ENCODE measurements around the gene FAM47E. TPM values are rescaled to one million over a fixed set of nuclear protein-coding genes. Genes with fewer than 3 reads are reported as not detected.

FAM47E gene
- total and polyA plus RNA-seq, 9 of the 15 experiments (the other 6 are each of a cell fraction or from before 2014, with no cell fraction given): 3.7 to 15.6 (median 6.4) TPM

DNA sequence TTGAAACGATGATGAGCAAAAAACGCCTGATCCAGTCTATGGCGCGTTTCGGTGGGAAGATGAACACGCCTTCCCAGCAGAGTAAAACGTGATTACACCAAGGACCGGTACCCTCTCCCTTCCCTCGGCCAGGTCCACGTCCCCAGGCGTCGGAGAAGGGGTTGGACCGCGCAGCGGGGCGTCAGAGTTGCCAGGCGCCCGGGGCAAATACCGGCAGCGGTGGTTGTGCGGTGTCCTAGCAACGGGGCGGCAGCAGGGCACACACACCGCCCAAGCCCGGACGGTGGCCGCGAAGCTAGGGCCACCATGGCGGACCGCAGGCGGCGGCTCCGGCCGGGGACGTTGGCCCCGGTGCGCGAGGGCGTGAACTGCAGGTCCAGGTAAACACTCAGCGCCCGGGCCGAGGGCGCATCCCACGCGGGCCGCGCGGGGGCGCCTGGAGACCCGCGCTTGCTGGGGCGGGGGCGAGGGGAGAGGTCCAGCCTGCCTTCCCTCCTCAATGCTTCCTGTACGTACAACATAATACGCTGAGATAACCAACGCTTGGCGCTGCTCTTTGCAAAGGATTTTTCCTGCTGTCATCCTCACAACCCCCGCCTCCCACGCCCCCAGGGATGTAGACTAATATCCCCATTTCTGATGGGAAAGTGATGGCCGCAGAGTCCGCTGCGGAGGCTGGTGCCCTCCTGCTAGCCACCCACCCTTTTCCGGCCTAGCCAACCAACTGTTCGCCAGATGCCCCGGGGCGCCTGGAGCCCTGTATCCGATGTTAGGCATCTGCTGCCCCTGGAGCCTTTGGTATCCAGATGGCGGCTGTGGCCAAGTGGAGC lies at the start of gene FAM47E (continued):
- TF ChIP-seq, protein P1, sequence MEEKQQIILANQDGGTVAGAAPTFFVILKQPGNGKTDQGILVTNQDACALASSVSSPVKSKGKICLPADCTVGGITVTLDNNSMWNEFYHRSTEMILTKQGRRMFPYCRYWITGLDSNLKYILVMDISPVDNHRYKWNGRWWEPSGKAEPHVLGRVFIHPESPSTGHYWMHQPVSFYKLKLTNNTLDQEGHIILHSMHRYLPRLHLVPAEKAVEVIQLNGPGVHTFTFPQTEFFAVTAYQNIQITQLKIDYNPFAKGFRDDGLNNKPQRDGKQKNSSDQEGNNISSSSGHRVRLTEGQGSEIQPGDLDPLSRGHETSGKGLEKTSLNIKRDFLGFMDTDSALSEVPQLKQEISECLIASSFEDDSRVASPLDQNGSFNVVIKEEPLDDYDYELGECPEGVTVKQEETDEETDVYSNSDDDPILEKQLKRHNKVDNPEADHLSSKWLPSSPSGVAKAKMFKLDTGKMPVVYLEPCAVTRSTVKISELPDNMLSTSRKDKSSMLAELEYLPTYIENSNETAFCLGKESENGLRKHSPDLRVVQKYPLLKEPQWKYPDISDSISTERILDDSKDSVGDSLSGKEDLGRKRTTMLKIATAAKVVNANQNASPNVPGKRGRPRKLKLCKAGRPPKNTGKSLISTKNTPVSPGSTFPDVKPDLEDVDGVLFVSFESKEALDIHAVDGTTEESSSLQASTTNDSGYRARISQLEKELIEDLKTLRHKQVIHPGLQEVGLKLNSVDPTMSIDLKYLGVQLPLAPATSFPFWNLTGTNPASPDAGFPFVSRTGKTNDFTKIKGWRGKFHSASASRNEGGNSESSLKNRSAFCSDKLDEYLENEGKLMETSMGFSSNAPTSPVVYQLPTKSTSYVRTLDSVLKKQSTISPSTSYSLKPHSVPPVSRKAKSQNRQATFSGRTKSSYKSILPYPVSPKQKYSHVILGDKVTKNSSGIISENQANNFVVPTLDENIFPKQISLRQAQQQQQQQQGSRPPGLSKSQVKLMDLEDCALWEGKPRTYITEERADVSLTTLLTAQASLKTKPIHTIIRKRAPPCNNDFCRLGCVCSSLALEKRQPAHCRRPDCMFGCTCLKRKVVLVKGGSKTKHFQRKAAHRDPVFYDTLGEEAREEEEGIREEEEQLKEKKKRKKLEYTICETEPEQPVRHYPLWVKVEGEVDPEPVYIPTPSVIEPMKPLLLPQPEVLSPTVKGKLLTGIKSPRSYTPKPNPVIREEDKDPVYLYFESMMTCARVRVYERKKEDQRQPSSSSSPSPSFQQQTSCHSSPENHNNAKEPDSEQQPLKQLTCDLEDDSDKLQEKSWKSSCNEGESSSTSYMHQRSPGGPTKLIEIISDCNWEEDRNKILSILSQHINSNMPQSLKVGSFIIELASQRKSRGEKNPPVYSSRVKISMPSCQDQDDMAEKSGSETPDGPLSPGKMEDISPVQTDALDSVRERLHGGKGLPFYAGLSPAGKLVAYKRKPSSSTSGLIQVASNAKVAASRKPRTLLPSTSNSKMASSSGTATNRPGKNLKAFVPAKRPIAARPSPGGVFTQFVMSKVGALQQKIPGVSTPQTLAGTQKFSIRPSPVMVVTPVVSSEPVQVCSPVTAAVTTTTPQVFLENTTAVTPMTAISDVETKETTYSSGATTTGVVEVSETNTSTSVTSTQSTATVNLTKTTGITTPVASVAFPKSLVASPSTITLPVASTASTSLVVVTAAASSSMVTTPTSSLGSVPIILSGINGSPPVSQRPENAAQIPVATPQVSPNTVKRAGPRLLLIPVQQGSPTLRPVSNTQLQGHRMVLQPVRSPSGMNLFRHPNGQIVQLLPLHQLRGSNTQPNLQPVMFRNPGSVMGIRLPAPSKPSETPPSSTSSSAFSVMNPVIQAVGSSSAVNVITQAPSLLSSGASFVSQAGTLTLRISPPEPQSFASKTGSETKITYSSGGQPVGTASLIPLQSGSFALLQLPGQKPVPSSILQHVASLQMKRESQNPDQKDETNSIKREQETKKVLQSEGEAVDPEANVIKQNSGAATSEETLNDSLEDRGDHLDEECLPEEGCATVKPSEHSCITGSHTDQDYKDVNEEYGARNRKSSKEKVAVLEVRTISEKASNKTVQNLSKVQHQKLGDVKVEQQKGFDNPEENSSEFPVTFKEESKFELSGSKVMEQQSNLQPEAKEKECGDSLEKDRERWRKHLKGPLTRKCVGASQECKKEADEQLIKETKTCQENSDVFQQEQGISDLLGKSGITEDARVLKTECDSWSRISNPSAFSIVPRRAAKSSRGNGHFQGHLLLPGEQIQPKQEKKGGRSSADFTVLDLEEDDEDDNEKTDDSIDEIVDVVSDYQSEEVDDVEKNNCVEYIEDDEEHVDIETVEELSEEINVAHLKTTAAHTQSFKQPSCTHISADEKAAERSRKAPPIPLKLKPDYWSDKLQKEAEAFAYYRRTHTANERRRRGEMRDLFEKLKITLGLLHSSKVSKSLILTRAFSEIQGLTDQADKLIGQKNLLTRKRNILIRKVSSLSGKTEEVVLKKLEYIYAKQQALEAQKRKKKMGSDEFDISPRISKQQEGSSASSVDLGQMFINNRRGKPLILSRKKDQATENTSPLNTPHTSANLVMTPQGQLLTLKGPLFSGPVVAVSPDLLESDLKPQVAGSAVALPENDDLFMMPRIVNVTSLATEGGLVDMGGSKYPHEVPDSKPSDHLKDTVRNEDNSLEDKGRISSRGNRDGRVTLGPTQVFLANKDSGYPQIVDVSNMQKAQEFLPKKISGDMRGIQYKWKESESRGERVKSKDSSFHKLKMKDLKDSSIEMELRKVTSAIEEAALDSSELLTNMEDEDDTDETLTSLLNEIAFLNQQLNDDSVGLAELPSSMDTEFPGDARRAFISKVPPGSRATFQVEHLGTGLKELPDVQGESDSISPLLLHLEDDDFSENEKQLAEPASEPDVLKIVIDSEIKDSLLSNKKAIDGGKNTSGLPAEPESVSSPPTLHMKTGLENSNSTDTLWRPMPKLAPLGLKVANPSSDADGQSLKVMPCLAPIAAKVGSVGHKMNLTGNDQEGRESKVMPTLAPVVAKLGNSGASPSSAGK (IDR thresholded peaks at IDR 0.05): peak; percentile 66; the same call in 1 of the 2 replicates
- TF ChIP-seq NRF1 (conservative IDR thresholded peaks at IDR 0.05 in 1 of 2, IDR thresholded peaks at IDR 0.05 in 1 of 2) (0 out of 4 replicates have a peak, but pooled peaks of 1 of the 2 experiments have one; percentile 18), SETDB1 (IDR thresholded peaks at IDR 0.05; ENCODE audit: low read length) (no peak), NKRF (IDR thresholded peaks at IDR 0.05; ENCODE audit: borderline replicate concordance) (no peak), SMC3 (conservative IDR thresholded peaks at IDR 0.05; ENCODE audit: insufficient read depth, low read depth, low read length) (0 out of 2 replicates have a peak, but pooled peaks have one; percentile 7), HDAC3 (IDR thresholded peaks at IDR 0.05; ENCODE audit: borderline replicate concordance, partially characterized antibody) (no peak), MTA1 (IDR thresholded peaks at IDR 0.05; ENCODE audit: borderline replicate concordance) (no peak), NFIC (IDR thresholded peaks at IDR 0.05) (no peak), YY1 (IDR thresholded peaks at IDR 0.05; ENCODE audit: borderline replicate concordance in 1 of 3, control insufficient read depth in 1 of 3, extremely low read depth in 1 of 3, insufficient read depth in 3 of 3, insufficient read length in 1 of 3, insufficient replicate concordance in 2 of 3, low read depth in 1 of 3, low read length in 2 of 3) (peak in 1 of 3 experiments; percentile 36)
- TF ChIP-seq, protein P2, sequence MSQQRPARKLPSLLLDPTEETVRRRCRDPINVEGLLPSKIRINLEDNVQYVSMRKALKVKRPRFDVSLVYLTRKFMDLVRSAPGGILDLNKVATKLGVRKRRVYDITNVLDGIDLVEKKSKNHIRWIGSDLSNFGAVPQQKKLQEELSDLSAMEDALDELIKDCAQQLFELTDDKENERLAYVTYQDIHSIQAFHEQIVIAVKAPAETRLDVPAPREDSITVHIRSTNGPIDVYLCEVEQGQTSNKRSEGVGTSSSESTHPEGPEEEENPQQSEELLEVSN (IDR thresholded peaks at IDR 0.05; ENCODE audit: borderline replicate concordance in 1 of 2, extremely low read depth in 1 of 2, insufficient read depth in 1 of 2, insufficient read length in 1 of 2, low read depth in 1 of 2, low read length in 1 of 2, poor library complexity in 1 of 2, severe bottlenecking in 1 of 2): peak; percentile 6 to 11
